GM19372 (cell line): ENCODE measurements around the gene COLQ.
"Not testable (repeated sequence)": the region's sequence is repeated elsewhere in the genome, so short reads cannot be mapped to it uniquely, and the experiment has no call there.

Source experiments
- ATAC-seq: cut with Tn5 transposase; IDR thresholded peaks from one replicate; pipeline ENCODE4 v1.9.1; 2021; ENCODE audit warnings: mild to moderate bottlenecking, low read depth, moderate library complexity; ENCODE audit not compliant: unreplicated experiment

The COLQ gene

DNA sequence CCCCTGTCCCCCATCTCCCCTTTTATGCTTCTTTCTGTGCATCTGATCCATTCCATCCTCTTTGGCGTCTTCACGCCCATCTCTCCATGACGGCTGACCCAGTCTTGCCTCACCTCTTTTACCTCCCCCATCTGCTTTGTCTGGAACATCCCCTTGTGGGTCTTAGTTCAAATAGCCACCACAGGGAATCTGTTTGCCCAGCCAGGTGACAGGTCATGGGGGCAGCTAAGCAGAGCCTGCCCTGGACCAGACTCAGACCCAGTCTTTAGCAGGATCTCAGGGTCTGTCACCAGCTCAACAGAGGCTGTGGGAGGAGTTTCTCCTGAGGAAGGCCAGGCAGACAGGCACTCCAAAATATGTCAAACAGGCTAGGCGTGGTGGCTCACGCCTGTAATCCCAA lies 28.1 kb downstream of the COLQ start:
- ATAC-seq, result no peak

DNA sequence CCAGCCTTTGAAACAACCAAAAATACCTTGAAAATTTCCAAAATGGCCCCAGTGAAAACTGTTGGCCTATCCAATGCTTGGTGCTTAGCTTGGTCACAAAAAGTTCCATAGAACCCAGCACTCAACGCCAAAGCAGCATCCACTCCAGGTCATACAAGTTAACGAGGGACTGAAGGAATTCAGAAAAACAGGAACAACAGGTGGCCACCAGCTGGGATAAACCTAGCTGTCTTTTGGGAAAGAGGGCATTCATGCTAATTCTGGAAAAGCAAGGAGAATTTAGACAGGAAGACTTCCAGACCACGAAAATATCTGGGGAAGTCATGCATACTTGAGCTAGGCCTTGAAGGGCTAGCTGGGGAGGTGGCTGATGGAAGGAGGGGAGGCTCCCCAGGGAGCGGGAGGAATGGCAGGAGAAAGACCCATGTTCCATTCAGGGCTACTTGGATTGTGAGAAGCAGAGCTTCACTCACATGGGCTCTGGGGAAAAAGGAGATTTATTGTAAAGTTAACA lies 28.6 kb downstream of the COLQ start:
- no peak for ATAC-seq

DNA sequence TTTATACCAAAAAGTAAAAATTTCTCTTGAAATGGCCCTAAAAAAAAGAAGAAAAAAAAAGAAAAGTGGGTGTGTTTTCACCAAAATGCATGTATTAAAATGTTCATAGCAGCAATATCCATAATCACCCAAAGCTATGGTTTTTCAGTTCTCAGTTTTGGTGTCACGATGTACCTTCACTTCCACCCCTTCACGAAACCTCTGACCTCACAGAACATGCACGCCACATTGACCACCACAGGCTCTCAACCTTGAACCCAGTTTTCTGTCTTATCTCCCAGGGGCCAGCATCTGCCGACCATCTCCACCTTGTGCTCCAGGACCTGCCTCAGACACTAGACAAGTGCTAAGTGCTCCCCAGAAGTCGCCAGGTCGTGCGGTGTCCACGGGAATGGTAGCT lies 30.4 kb downstream of the COLQ start:
- ATAC-seq, result peak; percentile 57

DNA sequence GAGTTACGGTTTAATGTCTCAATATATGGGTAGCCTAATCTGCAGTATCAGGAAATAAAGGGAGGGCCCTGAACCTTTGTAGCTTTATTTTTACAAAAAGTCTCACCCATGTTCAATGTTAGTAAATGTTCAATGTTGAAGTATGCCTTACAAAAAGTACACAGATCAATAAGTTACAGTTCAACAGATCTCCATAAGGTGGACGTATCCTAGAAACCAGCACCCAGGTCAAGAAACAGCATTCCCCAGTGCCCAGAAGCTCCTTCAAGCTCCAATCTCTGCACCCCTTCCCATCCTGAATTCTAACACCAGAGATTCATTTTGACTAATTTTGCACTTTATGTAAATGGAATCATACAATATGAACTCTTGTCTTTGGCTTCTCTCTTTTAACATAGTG lies 31.3 kb downstream of the COLQ start:
- no peak for ATAC-seq

DNA sequence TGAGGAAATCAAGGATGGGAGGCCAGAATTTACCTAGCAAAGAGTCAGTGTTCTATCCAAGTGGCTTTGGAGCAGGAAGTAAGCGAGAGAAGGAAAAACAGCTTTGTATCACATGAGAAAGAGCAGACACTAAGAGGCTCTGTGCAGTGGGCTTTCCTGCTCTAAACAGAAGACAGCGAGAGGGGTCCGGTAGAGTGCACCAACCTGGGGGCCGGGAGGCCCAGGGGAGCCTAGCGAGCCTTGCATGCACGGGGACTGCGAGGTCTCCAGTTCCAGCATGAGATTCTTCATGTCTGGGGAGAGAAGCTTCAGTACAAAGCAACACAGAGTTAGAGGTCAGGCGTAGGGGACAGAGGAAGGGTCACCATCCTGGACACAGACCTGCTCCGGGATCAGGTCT lies 33.5 kb downstream of the COLQ start:
- ATAC-seq, result no peak

DNA sequence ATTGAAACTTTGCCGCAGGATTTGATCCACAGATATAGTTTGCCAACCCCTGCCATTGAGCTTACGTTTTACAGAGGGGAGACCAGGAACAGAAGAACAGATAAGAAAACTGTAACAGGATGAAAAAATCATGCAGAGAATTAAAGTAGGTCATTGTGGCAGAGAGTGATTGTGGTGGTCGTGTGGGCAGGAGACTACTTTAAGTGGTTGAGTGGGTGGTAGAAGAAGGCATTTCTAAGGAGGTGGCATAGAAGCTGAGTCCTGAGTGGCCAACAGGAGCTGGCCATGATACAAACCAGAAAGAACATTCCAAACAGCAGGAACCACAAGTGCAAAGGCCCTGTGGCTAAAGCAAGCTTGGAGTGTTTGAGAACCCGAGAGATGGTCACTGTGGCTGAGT lies 34.5 kb downstream of the COLQ start:
- no peak for ATAC-seq

DNA sequence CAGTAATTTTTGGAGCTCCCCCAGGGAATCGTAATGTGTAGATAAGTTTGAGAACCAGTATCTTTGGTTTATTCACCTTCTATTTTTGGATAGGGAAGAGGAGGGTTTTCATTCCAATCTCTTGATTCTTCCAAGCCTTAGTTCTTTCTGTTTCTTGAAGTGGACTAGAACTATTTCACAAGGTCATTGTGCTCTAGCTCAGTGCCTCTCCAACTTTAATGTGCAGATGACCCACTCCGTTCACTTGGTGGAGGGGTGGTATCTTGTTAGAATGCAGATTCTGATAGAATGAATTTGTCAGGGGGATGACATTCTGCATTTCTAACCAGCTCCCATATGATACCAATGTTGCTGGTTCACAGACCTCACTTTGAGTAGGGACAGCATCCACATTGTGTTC lies 35.5 kb downstream of the COLQ start:
- no peak for ATAC-seq

DNA sequence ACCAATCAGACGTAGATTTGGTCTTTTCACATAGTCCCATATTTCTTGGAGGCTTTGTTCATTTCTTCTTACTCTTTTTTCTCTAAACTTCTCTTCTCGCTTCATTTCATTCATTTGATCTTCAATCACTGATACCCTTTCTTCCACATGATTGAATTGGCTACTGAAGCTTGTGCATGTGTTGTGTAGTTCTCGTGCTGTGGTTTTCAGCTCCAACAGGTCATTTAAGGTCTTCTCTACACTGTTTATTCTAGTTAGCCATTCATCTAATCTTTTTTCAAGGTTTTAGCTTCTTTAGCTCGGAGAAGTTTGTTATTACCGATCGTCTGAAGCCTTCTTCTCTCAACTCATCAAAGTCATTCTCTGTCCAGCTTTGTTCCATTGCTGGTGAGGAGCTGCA lies 37.0 kb downstream of the COLQ start:
- not testable (repeated sequence) for ATAC-seq

DNA sequence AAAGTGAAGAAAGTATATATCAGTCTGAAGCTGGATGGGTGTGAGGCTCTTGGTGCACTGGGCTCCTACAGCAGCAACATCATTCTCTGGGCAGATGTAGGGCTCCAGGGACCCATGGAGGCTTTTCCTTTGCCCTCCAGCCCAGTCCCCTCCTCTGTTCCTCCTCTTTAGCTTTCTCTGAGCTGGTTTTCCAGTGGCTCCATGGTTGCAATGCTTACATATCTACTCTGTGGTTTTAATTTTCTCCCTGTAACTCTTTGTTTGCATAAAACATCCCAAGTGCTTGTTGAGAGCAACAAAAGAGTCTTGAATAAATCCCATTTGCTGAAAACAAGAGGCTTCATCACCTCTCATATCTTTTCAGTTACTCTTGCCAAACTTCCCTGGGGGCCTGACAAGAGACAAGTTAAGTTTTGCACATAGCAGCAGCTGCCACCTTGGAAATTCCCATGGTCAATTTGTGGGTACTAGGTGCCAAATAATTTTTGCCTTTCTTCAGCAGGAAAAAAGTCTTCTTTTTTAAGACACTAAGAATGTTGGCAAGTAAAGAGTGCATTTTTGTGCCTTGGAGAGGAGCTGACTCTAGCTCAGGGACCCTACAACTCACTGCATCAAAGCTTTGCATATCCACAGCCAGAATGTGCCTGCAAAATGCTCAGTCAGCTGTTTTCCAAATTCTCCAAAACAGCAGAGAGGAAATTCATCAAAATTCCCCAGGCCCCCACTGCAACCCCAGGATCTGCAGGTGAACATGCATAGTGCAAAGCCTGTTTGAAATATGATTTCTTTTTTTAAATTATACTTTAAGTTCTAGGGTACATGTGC lies 41.9 kb downstream of the COLQ start:
- no peak for ATAC-seq

DNA sequence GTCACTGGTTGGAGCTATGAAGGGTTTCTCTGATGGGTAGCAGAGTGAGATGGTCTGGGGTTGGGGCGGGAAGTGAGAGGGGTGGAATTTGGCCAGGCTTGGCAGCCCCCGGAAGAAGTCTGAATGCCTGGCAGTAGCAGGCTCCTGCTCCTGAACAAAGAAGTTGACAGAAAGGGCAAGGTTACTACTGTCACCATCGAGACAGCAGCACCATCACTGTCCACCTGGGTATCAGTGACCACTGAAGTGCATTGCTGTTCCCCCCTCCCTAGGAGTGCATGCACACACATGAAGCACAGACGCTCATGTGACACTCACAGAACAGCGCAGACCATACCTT lies 42.9 kb downstream of the COLQ start:
- no peak for ATAC-seq

DNA sequence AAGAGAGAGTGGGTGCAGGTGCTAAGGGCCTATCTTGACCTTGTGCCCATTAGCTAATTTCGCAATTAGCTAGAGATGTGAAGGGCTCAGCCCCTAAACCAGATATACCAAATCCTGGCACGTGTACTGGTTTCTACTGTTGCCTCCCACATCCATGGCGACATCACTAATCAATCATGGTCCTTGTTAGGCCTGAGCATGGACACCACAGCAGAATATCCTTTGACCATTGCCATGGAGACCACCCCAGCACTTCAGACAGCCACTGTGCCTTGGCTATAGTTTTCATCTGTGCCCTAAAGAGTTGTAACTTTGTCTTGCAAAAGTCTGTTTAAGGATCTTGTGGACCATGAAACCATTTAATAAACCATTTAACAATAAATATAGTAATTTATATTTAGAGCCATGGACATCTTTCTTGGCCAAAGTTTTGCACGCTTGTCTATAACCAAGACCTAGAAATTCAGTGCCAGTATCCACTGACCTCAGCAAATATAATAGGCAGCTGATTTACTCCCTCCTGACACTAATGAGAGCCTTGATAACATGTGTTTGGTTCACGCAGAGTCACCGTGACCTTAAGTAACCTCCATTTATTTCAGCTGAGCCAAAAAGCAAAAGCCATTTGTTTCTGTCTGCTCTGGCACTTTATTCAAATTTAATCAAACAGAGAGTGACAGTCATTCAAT lies 43.4 kb downstream of the COLQ start:
- ATAC-seq, result no peak

DNA sequence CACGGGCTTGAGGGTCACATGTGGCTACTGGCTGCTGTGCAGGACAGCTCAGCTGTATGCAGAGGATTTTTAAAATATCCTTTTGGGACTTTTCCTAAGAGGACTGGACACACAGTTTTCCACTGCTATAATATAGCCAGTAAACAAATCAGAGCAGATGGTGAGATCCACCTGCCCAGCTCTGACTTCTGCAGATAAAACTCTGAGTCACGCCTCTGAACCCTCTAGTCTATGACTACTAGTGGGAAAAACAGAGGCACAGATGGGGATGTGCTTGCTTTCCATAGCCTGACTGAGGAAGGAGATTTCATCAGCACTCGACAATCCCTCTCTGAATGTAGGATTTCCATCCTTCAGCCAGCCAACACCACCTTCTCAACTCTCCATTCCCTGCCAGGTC lies 45.1 kb downstream of the COLQ start:
- ATAC-seq, result no peak

DNA sequence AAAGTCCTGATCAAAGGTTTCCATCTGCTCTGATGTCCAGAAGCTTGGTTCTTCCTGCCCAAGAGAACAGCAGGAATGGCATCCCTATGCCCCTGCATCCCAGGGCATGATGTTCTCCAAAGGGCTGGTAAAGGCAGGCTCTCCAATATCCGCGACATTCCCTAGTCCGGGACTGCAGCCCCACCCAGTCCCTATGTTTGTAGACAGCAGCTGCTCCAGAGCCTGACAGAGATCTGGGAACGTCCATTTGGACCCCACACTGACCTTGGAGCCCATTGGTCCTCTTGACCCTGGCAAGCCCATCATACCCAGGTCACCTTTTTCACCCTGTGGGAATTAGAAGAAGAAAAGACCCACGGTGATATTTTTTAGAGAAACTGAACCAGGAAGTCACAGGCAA lies 46.3 kb downstream of the COLQ start:
- ATAC-seq, result no peak

DNA sequence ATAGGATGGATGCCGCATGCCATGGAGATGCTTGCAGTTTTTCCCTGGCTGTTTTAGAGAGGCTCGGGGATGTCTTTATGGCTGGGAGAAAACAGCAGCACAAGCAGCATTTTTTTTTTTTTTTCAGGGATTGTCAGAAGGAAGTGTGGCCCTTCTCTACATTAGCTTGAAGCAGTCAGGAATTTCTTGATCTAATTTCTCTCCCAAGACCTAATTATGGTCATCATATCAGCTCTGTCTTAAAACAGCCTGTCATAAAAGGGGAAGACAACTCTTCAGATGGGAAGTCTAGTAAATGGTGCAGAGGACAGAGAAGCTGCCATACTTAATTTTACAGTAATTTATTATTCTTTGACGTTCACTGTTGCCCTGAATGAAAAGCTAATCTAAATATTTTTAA lies 49.6 kb downstream of the COLQ start:
- ATAC-seq, result no peak

DNA sequence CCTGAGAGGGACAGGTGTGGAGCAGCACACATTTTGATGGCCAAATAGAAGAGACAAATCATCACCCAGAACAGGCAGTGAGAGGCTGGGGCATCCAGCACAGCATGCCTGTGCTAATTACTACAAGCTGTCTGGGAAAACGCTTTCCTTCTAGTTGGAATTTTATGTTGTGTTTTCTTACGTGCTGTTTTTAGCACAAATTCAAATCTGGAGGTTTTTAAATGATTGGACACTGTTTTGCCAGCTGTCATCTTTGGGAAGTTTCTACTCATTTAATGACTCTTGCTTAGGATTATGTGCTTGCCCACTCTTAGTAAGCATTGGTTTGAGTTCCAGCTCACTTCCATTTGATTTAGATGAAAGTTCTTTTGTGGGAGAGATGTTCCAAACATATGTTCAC lies 50.7 kb downstream of the COLQ start:
- ATAC-seq, result no peak

DNA sequence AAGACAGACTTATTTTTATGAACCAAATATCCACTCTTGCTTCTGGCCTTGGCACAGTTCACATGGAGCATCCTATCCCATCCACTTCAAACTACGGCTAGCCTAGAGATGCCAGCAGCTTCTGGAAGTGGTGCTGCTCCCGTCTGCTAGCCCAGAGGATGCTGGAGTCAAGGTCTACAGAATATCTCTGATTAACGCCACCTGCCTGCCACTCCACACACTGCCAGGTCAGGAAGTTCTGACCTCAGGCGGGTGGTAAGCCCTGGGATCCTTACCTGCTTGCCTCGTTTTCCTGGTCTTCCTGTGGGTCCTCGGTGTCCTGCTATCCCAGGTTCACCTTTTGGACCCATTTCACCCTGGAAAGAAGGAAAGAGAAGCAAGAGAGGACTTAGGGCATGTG lies 51.2 kb downstream of the COLQ start:
- no peak for ATAC-seq

DNA sequence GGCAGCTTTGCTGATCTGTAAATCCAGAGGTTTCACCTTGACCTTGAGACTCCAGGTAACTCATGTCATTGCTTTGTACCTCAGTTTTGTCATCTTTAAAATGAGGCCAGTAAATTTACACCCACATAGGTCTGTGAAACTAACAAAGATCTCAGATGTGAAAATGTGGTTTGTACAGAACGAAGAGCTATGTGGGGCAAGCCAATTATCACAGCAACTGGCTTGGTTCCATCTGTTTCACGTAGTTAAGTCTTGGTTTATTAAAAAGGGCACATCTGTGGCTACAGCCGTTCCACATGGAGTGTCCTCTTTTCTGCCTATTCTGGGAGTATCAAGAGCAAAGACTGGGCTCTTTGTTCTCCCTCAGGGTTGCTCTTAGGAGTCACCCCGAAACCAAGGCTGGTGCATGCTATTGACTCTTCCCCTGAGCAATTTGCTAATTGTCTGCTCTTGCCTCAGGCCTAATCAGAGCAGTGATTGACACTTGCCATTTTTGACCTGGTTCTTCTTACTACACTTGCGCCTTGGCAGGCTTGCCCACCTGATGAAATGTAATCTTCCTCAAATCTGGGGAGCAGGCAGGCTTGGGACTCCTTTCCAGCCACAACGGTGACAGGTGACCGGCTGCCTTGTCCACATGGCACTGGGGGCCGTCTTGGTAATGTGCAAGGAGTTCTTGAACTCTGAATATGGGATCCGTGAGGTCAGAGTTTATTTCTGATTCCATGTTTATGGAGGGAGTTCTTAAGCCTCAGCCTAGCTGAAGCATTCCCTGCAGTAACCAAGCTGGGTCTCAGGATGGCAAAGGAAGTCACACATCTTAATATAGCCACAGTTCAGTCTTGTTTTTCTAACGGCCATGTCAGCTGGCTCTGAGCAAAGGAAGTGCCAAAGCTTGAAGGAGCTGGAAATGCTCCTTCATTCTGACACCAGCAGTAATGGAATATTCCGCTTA lies 54.0 kb downstream of the COLQ start:
- ATAC-seq, result no peak

DNA sequence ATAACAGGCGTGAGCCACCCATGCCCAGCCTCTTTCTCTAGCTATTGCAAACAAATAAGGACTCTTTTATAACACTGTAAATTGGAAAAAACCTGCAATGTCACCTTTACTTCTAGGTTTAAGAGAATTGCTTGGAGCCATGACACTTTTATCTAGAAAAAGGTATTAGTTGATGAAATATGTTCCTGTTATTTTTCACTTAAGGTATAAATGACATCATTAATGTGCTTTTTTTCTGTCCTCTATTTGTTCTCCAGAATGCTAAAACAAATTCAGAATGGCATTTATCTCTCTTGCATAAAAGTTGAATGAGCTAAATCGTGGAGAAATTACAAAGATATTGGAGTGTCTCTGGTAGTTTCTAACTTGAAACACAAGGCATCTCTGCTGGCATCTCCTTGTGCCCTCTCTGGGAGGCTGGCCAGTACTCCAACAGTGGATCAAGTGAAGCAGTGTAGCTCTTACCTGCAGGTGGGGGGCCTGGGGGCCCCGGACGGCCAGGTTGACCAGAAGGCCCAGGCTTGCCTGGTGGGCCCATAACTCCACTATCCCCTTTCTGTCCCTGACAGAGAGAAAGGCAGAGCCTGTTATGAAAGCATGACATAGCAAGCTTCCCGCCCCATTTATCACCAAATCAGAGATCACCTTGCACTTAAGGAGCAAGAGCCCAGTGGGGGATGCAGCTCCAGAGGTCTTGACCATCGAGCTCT lies 55.5 kb downstream of the COLQ start:
- no peak for ATAC-seq

DNA sequence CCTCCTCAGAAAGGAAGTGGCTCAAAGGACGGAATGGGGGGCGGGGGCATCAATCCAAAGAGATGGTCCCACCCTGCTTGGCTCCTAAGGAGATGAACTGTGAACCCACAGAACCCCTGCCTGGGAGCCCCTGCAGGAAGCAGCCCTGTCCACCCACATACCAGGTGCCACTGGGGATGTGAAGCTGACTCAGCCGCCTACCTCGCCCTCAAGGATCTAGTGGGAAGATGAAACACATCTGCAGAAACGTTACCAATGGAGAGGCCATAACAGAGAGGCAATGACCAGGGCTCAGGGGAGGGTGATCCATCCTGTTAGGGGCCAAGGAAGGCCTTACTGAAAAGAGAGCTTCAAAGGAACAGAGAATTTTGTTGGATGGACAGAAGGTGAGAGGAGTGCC lies 59.1 kb downstream of the COLQ start:
- ATAC-seq, result no peak

DNA sequence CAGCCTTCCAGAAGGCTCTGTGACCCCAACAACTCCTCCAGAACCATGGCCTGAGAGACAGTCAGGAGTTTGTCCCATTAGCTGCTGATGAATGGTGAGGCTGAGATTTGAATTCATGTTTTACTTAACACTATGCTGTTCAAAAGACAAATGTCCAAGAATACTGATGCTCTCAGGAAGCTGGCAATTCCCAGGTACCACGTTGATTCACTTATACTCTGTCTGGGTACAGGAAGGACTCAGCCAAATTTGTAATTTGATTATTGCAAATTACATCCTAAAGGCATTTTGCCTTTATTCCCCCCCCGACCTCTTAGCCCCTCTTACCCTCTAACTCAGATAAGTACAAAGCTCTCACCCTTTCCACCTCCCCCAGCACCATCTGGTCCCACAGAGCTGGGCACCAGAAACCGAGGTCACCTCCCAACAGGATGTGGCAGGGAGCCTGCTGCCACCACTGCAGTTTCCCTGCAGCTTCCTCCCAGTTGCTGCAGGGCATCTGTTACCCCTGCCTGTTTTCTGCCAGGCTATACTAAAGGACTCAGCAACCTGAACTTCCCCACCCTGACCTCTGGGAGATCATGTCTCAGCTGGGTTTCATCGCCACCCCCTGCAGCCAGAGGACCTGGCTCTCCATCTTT lies 60.5 kb downstream of the COLQ start:
- ATAC-seq, result no peak
